ENCODE results near the gene C12orf75.

Gene C12orf75

GRCh38 chr12:105382771-105383622 lies 52.5 kb downstream of the C12orf75 start:
- in situ Hi-C loops (cut with MboI; ENCODE audit: low sequenced_read_pairs), result loop anchor here (25.0 kb wide), 4 partner anchors 196 to 1171 kb away; partner anchors contain the start of gene TXNRD1

GRCh38 chr12:105384220-105384619 lies 53.7 kb downstream of the C12orf75 start:
- Histone ChIP-seq H3K4me1 (peaks cover 8% of the 10 kb centered on the region), H3K36me3 (replicated peaks) (no peaks in the 10 kb centered on the region), H3K9me3 (no peaks in the 10 kb centered on the region), H3K4me3 (no peak overlapping the region), H3K27me3 (ENCODE audit: low read depth) (no peaks in the 10 kb centered on the region)
- in situ Hi-C loops (cut with MboI; ENCODE audit: low sequenced_read_pairs), result loop anchor here (25.0 kb wide), 4 partner anchors 197 to 1172 kb away; partner anchors contain the start of gene TXNRD1
- DNase-seq (ENCODE audit: low spot score in 2 of 2), result no peak

More at GRCh38 chr12:105382771-105383622, 52.5 kb downstream of the C12orf75 start:
- Histone ChIP-seq H3K4me3 (peak overlapping the region; percentile 4), H3K27me3 (ENCODE audit: low read depth) (no peaks in the 10 kb centered on the region), H3K4me1 (peaks cover 8% of the 10 kb centered on the region), H3K9me3 (no peaks in the 10 kb centered on the region), H3K36me3 (replicated peaks) (no peaks in the 10 kb centered on the region)
- DNase-seq (ENCODE audit: low spot score in 2 of 2), result peak; percentile 62 to 77

- Histone ChIP-seq H3K27me3 (ENCODE audit: low read depth) (no peaks in the 10 kb centered on the region), H3K4me3 (no peak overlapping the region), H3K36me3 (replicated peaks) (no peaks in the 10 kb centered on the region), H3K9me3 (no peaks in the 10 kb centered on the region), H3K4me1 (peaks cover 8% of the 10 kb centered on the region)
- DNase-seq (ENCODE audit: low spot score in 2 of 2), result no peak
- in situ Hi-C loops (cut with MboI; ENCODE audit: low sequenced_read_pairs), result loop anchor here (25.0 kb wide), 4 partner anchors 198 to 1173 kb away; partner anchors contain the start of gene TXNRD1
These were observed 54.5 kb downstream of the C12orf75 start for GRCh38 chr12:105384916-105385535.

GRCh38 chr12:105386431-105386830 lies 55.9 kb downstream of the C12orf75 start:
- no peaks in the 10 kb centered on the region for H3K27me3 ChIP-seq (ENCODE audit: low read depth)
- H3K4me1 ChIP-seq, result peaks cover 8% of the 10 kb centered on the region
- no peak overlapping the region for H3K4me3 ChIP-seq
- no peaks in the 10 kb centered on the region for H3K9me3 ChIP-seq
- no peaks in the 10 kb centered on the region for H3K36me3 ChIP-seq (replicated peaks)
- no peak for DNase-seq (ENCODE audit: low spot score in 2 of 2)
- in situ Hi-C loops (cut with MboI; ENCODE audit: low sequenced_read_pairs), result loop anchor here (25.0 kb wide), 4 partner anchors 199 to 1174 kb away; partner anchors contain the start of gene TXNRD1

GRCh38 chr12:105391231-105391630 lies 60.7 kb downstream of the C12orf75 start:
- in situ Hi-C loops (cut with MboI; ENCODE audit: low sequenced_read_pairs), result loop anchor here (25.0 kb wide), 4 partner anchors 204 to 1179 kb away; partner anchors contain the start of gene TXNRD1
- Histone ChIP-seq H3K4me3 (no peak overlapping the region), H3K9me3 (no peaks in the 10 kb centered on the region), H3K27me3 (ENCODE audit: low read depth) (no peaks in the 10 kb centered on the region), H3K36me3 (replicated peaks) (no peaks in the 10 kb centered on the region), H3K4me1 (peaks cover 10% of the 10 kb centered on the region)
- no peak for DNase-seq (ENCODE audit: low spot score in 2 of 2)

- Histone ChIP-seq H3K9me3 (peaks cover 3% of the 10 kb centered on the region), H3K4me1 (peaks cover 17% of the 10 kb centered on the region), H3K27me3 (ENCODE audit: low read depth) (no peaks in the 10 kb centered on the region), H3K4me3 (no peak overlapping the region), H3K36me3 (replicated peaks) (no peaks in the 10 kb centered on the region)
- no peak for DNase-seq (ENCODE audit: low spot score in 2 of 2)
- in situ Hi-C loops (cut with MboI; ENCODE audit: low sequenced_read_pairs), result loop anchor here (25.0 kb wide), 4 partner anchors 206 to 1181 kb away; partner anchors contain the start of gene TXNRD1
These were observed 63.1 kb downstream of the C12orf75 start for GRCh38 chr12:105393587-105393986.

- Histone ChIP-seq H3K9me3 (peaks cover 6% of the 10 kb centered on the region), H3K4me3 (no peak overlapping the region), H3K36me3 (replicated peaks) (no peaks in the 10 kb centered on the region), H3K4me1 (peaks cover 22% of the 10 kb centered on the region), H3K27me3 (ENCODE audit: low read depth) (no peaks in the 10 kb centered on the region)
- peak in 1 of 2 experiments; percentile 50 for DNase-seq (ENCODE audit: low spot score in 2 of 2)
- in situ Hi-C loops (cut with MboI; ENCODE audit: low sequenced_read_pairs), result loop anchor here (25.0 kb wide), 4 partner anchors 209 to 1184 kb away; partner anchors contain the start of gene TXNRD1
These were observed 65.5 kb downstream of the C12orf75 start for GRCh38 chr12:105396024-105396423.

- no peaks in the 10 kb centered on the region for H3K36me3 ChIP-seq (replicated peaks)
- peaks cover 6% of the 10 kb centered on the region for H3K9me3 ChIP-seq
- in situ Hi-C loops (cut with MboI; ENCODE audit: low sequenced_read_pairs), result loop anchor here (25.0 kb wide), 4 partner anchors 210 to 1185 kb away; partner anchors contain the start of gene TXNRD1
- DNase-seq (ENCODE audit: low spot score in 2 of 2), result no peak
- peaks cover 28% of the 10 kb centered on the region for H3K4me1 ChIP-seq
- no peak overlapping the region for H3K4me3 ChIP-seq
- H3K27me3 ChIP-seq (ENCODE audit: low read depth), result no peaks in the 10 kb centered on the region
These were observed 66.5 kb downstream of the C12orf75 start for GRCh38 chr12:105396983-105397382.

GRCh38 chr12:105398930-105399329 lies 68.4 kb downstream of the C12orf75 start:
- peaks cover 6% of the 10 kb centered on the region for H3K9me3 ChIP-seq
- in situ Hi-C loops (cut with MboI; ENCODE audit: low sequenced_read_pairs), result loop anchor here (25.0 kb wide), 4 partner anchors 212 to 1187 kb away; partner anchors contain the start of gene TXNRD1
- H3K27me3 ChIP-seq (ENCODE audit: low read depth), result no peaks in the 10 kb centered on the region
- peaks cover 28% of the 10 kb centered on the region for H3K4me1 ChIP-seq
- no peak overlapping the region for H3K4me3 ChIP-seq
- no peak for DNase-seq (ENCODE audit: low spot score in 2 of 2)
- no peaks in the 10 kb centered on the region for H3K36me3 ChIP-seq (replicated peaks)

GRCh38 chr12:105399428-105400081 lies 69.1 kb downstream of the C12orf75 start:
- no peak for DNase-seq (ENCODE audit: low spot score in 2 of 2)
- Histone ChIP-seq H3K36me3 (replicated peaks) (no peaks in the 10 kb centered on the region), H3K9me3 (peaks cover 6% of the 10 kb centered on the region)

GRCh38 chr12:105400227-105400626 lies 69.7 kb downstream of the C12orf75 start:
- peaks cover 28% of the 10 kb centered on the region for H3K4me1 ChIP-seq
- H3K4me3 ChIP-seq, result no peak overlapping the region
- in situ Hi-C loops (cut with MboI; ENCODE audit: low sequenced_read_pairs), result no loop called here
- no peaks in the 10 kb centered on the region for H3K27me3 ChIP-seq (ENCODE audit: low read depth)
- peaks cover 6% of the 10 kb centered on the region for H3K9me3 ChIP-seq
- no peaks in the 10 kb centered on the region for H3K36me3 ChIP-seq (replicated peaks)
- DNase-seq (ENCODE audit: low spot score in 2 of 2), result no peak

More at GRCh38 chr12:105399428-105400081, 69.1 kb downstream of the C12orf75 start:
- Histone ChIP-seq H3K4me1 (peaks cover 28% of the 10 kb centered on the region), H3K4me3 (no peak overlapping the region), H3K27me3 (ENCODE audit: low read depth) (no peaks in the 10 kb centered on the region)
- in situ Hi-C loops (cut with MboI; ENCODE audit: low sequenced_read_pairs), result loop anchor here (25.0 kb wide), 4 partner anchors 212 to 1187 kb away; partner anchors contain the start of gene TXNRD1

GRCh38 chr12:105401198-105401597 lies 70.7 kb downstream of the C12orf75 start:
- Histone ChIP-seq H3K4me3 (no peak overlapping the region), H3K4me1 (peaks cover 18% of the 10 kb centered on the region), H3K36me3 (replicated peaks) (no peaks in the 10 kb centered on the region), H3K9me3 (peaks cover 6% of the 10 kb centered on the region), H3K27me3 (ENCODE audit: low read depth) (no peaks in the 10 kb centered on the region)
- in situ Hi-C loops (cut with MboI; ENCODE audit: low sequenced_read_pairs), result no loop called here
- peak; percentile 64 to 88 for DNase-seq (ENCODE audit: low spot score in 2 of 2)

- no peak for DNase-seq (ENCODE audit: low spot score in 2 of 2)
- Histone ChIP-seq H3K36me3 (replicated peaks) (no peaks in the 10 kb centered on the region), H3K4me3 (no peak overlapping the region), H3K27me3 (ENCODE audit: low read depth) (no peaks in the 10 kb centered on the region), H3K4me1 (peaks cover 12% of the 10 kb centered on the region), H3K9me3 (peaks cover 6% of the 10 kb centered on the region)
- in situ Hi-C loops (cut with MboI; ENCODE audit: low sequenced_read_pairs), result no loop called here
These were observed 71.9 kb downstream of the C12orf75 start for GRCh38 chr12:105402366-105402765.
